AG04450 (cell line): ENCODE data around the gene MAN1B1. TPM values are rescaled to one million over a fixed set of nuclear protein-coding genes. Genes with fewer than 3 reads are reported as not detected.

Experiments used
- CTCF ChIA-PET: fragments of 300-600, 350-600 bp; formaldehyde crosslinking; extraction: SDS; loops from one replicate; lab custom pipeline; 2022; ENCODE audit warnings: antibody characterized with exemption, inconsistent platforms; lab: Charles Lee
- POLR2A ChIA-PET: fragments of 350-600 bp; formaldehyde crosslinking; extraction: SDS; loops from one replicate; lab custom pipeline; 2021; ENCODE audit warnings: antibody characterized with exemption, inconsistent platforms; lab: Yijun Ruan, JAX
- DNase-seq: peaks from one replicate; pipeline ENCODE4 v3.0.0-alpha.2; 2011; ENCODE audit warnings: low read depth, low spot score
- H3K27ac ChIP-seq: one replicate; pipeline ENCODE4 v1.5.1; 2012; ENCODE audit warnings: low read depth, low read length, control low read depth
- H3K27me3 ChIP-seq: one replicate; pipeline ENCODE4 v1.6.0; 2012; ENCODE audit warnings: low read length; ENCODE audit not compliant: control insufficient read depth, insufficient read depth
- H3K4me3 ChIP-seq: 2 replicates; pipeline ENCODE4 v1.5.1; 2011; ENCODE audit warnings: mild to moderate bottlenecking, low read depth, low read length, control low read depth
- H3K9me3 ChIP-seq: 2 replicates; pipeline ENCODE4 v1.5.1; 2012; ENCODE audit warnings: low read length; ENCODE audit not compliant: control insufficient read depth, insufficient read depth
- CTCF ChIP-seq: IDR thresholded peaks from 2 replicates; pipeline ENCODE4 v1.5.1; 2011; ENCODE audit warnings: low read depth, low read length, control low read depth, inconsistent platforms
- polyA plus RNA-seq: library from polyadenylated mRNA; depleted of rRNA; stranded (reverse); fragments of >200 nt; gene quantifications from 2 replicates; pipeline ENCODE4 v1.2.3, GENCODE V29; 2011

MAN1B1 gene
- polyA plus RNA-seq, 1 experiment, result 40.8 TPM

- POLR2A ChIA-PET, result interaction anchor here (0.8 kb wide), 1 partner anchor 10 kb away, joined by 3 read pairs; the partner anchor contains the start of gene MAN1B1
- no peak for TF ChIP-seq CTCF
- Histone ChIP-seq H3K27ac (no peak within 1 kb of the TSS), H3K9me3 (no peaks in the 10 kb centered on the region; the same call in 1 of the 2 replicates), H3K27me3 (no peaks in the 10 kb centered on the region), H3K4me3 (peak within 1 kb of the TSS; percentile 73)
- no peak for DNase-seq
- CTCF ChIA-PET, result interaction anchor here (1.0 kb wide), 1 partner anchor 9 kb away, joined by 3 read pairs; no protein-coding TSS in a partner anchor
Measured at GRCh38 chr9:137077010-137077747, 9.6 kb upstream of the MAN1B1 start, which contains the start of gene UAP1L1. Gene UAP1L1, plus strand, starts transcription at chr9:137077517. Its CDS starts 16 bp downstream, at chr9:137077533.

GRCh38 chr9:137077758-137078693 lies 8.8 kb upstream of the MAN1B1 start:
- Histone ChIP-seq H3K27me3 (no peaks in the 10 kb centered on the region), H3K27ac (no peak overlapping the region), H3K9me3 (no peaks in the 10 kb centered on the region; the same call in 1 of the 2 replicates), H3K4me3 (peak overlapping the region; percentile 73)
- CTCF ChIA-PET, result no interaction called here
- DNase-seq, result no peak
- POLR2A ChIA-PET, result no interaction called here
- no peak for TF ChIP-seq CTCF

GRCh38 chr9:137078701-137079400 lies 7.9 kb upstream of the MAN1B1 start:
- H3K4me3 ChIP-seq, result peak overlapping the region; percentile 73
- H3K9me3 ChIP-seq, result no peaks in the 10 kb centered on the region; the same call in 1 of the 2 replicates
- POLR2A ChIA-PET, result no interaction called here
- H3K27me3 ChIP-seq, result no peaks in the 10 kb centered on the region
- no peak overlapping the region for H3K27ac ChIP-seq
- no peak for DNase-seq
- CTCF ChIA-PET, result interaction anchor here (1.1 kb wide), 1 partner anchor 15 kb away, joined by 3 read pairs; no protein-coding TSS in a partner anchor
- no peak for TF ChIP-seq CTCF

GRCh38 chr9:137079401-137079787 lies 7.4 kb upstream of the MAN1B1 start:
- ChIA-PET CTCF (interaction anchor here (0.6 to 1.1 kb wide), 2 partner anchors 12 to 16 kb away, joined by 3 read pairs; no protein-coding TSS in a partner anchor), POLR2A (no interaction called here)
- Histone ChIP-seq H3K27ac (no peak overlapping the region), H3K9me3 (no peaks in the 10 kb centered on the region; the same call in 1 of the 2 replicates), H3K27me3 (no peaks in the 10 kb centered on the region), H3K4me3 (no peak overlapping the region)
- DNase-seq, result no peak
- no peak for TF ChIP-seq CTCF
